ENCODE results near the gene TBCD.

TBCD gene

GRCh38 chr17:82894389-82894788 lies 142.5 kb downstream of the TBCD start:
- Histone ChIP-seq H3K9ac (ENCODE audit: low read depth, low read length) (no peak overlapping the region), H3K36me3 (ENCODE audit: control insufficient read depth, insufficient read depth, low read length) (peaks cover 50% of the 10 kb centered on the region), H3K27ac (ENCODE audit: low read depth, low read length) (no peak overlapping the region), H3K4me1 (ENCODE audit: control insufficient read depth, insufficient read depth, low read length) (peaks cover 5% of the 10 kb centered on the region; the same call in 1 of the 2 replicates), H3K27me3 (ENCODE audit: control insufficient read depth, insufficient read depth, low read length) (no peaks in the 10 kb centered on the region), H3K4me3 (ENCODE audit: low read depth, low read length) (no peak overlapping the region), H3K9me3 (ENCODE audit: control insufficient read depth, insufficient read depth, low read length) (no peaks in the 10 kb centered on the region)

GRCh38 chr17:82895087-82895486 lies 143.2 kb downstream of the TBCD start:
- H3K4me1 ChIP-seq (ENCODE audit: control insufficient read depth, insufficient read depth, low read length): no peaks in the 10 kb centered on the region
- peaks cover 44% of the 10 kb centered on the region for H3K36me3 ChIP-seq (ENCODE audit: control insufficient read depth, insufficient read depth, low read length)
- no peak overlapping the region for H3K27ac ChIP-seq (ENCODE audit: low read depth, low read length)
- no peak overlapping the region for H3K4me3 ChIP-seq (ENCODE audit: low read depth, low read length)
- no peaks in the 10 kb centered on the region for H3K27me3 ChIP-seq (ENCODE audit: control insufficient read depth, insufficient read depth, low read length)
- H3K9ac ChIP-seq (ENCODE audit: low read depth, low read length): no peak overlapping the region
- H3K9me3 ChIP-seq (ENCODE audit: control insufficient read depth, insufficient read depth, low read length): no peaks in the 10 kb centered on the region

- no peaks in the 10 kb centered on the region for H3K9me3 ChIP-seq (ENCODE audit: control insufficient read depth, insufficient read depth, low read length)
- no peak overlapping the region for H3K27ac ChIP-seq (ENCODE audit: low read depth, low read length)
- no peak overlapping the region for H3K9ac ChIP-seq (ENCODE audit: low read depth, low read length)
- H3K36me3 ChIP-seq (ENCODE audit: control insufficient read depth, insufficient read depth, low read length): peaks cover 43% of the 10 kb centered on the region
- no peaks in the 10 kb centered on the region for H3K27me3 ChIP-seq (ENCODE audit: control insufficient read depth, insufficient read depth, low read length)
- no peak overlapping the region for H3K4me3 ChIP-seq (ENCODE audit: low read depth, low read length)
- no peaks in the 10 kb centered on the region for H3K4me1 ChIP-seq (ENCODE audit: control insufficient read depth, insufficient read depth, low read length)
Observed at GRCh38 chr17:82896071-82897000, 144.5 kb downstream of the TBCD start.

- no peak overlapping the region for H3K27ac ChIP-seq (ENCODE audit: low read depth, low read length)
- peaks cover 48% of the 10 kb centered on the region for H3K36me3 ChIP-seq (ENCODE audit: control insufficient read depth, insufficient read depth, low read length)
- H3K4me3 ChIP-seq (ENCODE audit: low read depth, low read length): no peak overlapping the region
- H3K27me3 ChIP-seq (ENCODE audit: control insufficient read depth, insufficient read depth, low read length): no peaks in the 10 kb centered on the region
- no peak overlapping the region for H3K9ac ChIP-seq (ENCODE audit: low read depth, low read length)
- no peaks in the 10 kb centered on the region for H3K9me3 ChIP-seq (ENCODE audit: control insufficient read depth, insufficient read depth, low read length)
- no peaks in the 10 kb centered on the region for H3K4me1 ChIP-seq (ENCODE audit: control insufficient read depth, insufficient read depth, low read length)
Observed at GRCh38 chr17:82897514-82898249, 145.8 kb downstream of the TBCD start.

GRCh38 chr17:82898976-82899514 lies 147.2 kb downstream of the TBCD start:
- Histone ChIP-seq H3K36me3 (ENCODE audit: control insufficient read depth, insufficient read depth, low read length) (peaks cover 48% of the 10 kb centered on the region), H3K27me3 (ENCODE audit: control insufficient read depth, insufficient read depth, low read length) (no peaks in the 10 kb centered on the region), H3K27ac (ENCODE audit: low read depth, low read length) (no peak overlapping the region), H3K9ac (ENCODE audit: low read depth, low read length) (no peak overlapping the region), H3K4me3 (ENCODE audit: low read depth, low read length) (no peak overlapping the region), H3K9me3 (ENCODE audit: control insufficient read depth, insufficient read depth, low read length) (no peaks in the 10 kb centered on the region), H3K4me1 (ENCODE audit: control insufficient read depth, insufficient read depth, low read length) (no peaks in the 10 kb centered on the region)

GRCh38 chr17:82899941-82900340 lies 148.1 kb downstream of the TBCD start:
- Histone ChIP-seq H3K9ac (ENCODE audit: low read depth, low read length) (no peak overlapping the region), H3K36me3 (ENCODE audit: control insufficient read depth, insufficient read depth, low read length) (peaks cover 45% of the 10 kb centered on the region), H3K4me1 (ENCODE audit: control insufficient read depth, insufficient read depth, low read length) (no peaks in the 10 kb centered on the region), H3K27me3 (ENCODE audit: control insufficient read depth, insufficient read depth, low read length) (no peaks in the 10 kb centered on the region), H3K27ac (ENCODE audit: low read depth, low read length) (no peak overlapping the region), H3K4me3 (ENCODE audit: low read depth, low read length) (no peak overlapping the region), H3K9me3 (ENCODE audit: control insufficient read depth, insufficient read depth, low read length) (no peaks in the 10 kb centered on the region)

- Histone ChIP-seq H3K27ac (ENCODE audit: low read depth, low read length) (no peak overlapping the region), H3K9ac (ENCODE audit: low read depth, low read length) (no peak overlapping the region), H3K36me3 (ENCODE audit: control insufficient read depth, insufficient read depth, low read length) (peaks cover 40% of the 10 kb centered on the region)
Observed at GRCh38 chr17:82900741-82901140, 148.9 kb downstream of the TBCD start.

GRCh38 chr17:82901356-82901755 lies 149.5 kb downstream of the TBCD start:
- Histone ChIP-seq H3K27me3 (ENCODE audit: control insufficient read depth, insufficient read depth, low read length) (no peaks in the 10 kb centered on the region), H3K4me1 (ENCODE audit: control insufficient read depth, insufficient read depth, low read length) (no peaks in the 10 kb centered on the region), H3K4me3 (ENCODE audit: low read depth, low read length) (no peak overlapping the region), H3K9ac (ENCODE audit: low read depth, low read length) (no peak overlapping the region), H3K27ac (ENCODE audit: low read depth, low read length) (no peak overlapping the region), H3K9me3 (ENCODE audit: control insufficient read depth, insufficient read depth, low read length) (no peaks in the 10 kb centered on the region), H3K36me3 (ENCODE audit: control insufficient read depth, insufficient read depth, low read length) (peaks cover 41% of the 10 kb centered on the region)

More at GRCh38 chr17:82900741-82901140, 148.9 kb downstream of the TBCD start:
- Histone ChIP-seq H3K9me3 (ENCODE audit: control insufficient read depth, insufficient read depth, low read length) (no peaks in the 10 kb centered on the region), H3K27me3 (ENCODE audit: control insufficient read depth, insufficient read depth, low read length) (no peaks in the 10 kb centered on the region), H3K4me3 (ENCODE audit: low read depth, low read length) (no peak overlapping the region), H3K4me1 (ENCODE audit: control insufficient read depth, insufficient read depth, low read length) (no peaks in the 10 kb centered on the region)

- Histone ChIP-seq H3K9me3 (ENCODE audit: control insufficient read depth, insufficient read depth, low read length) (no peaks in the 10 kb centered on the region), H3K27me3 (ENCODE audit: control insufficient read depth, insufficient read depth, low read length) (no peaks in the 10 kb centered on the region), H3K27ac (ENCODE audit: low read depth, low read length) (no peak overlapping the region), H3K4me3 (ENCODE audit: low read depth, low read length) (no peak overlapping the region), H3K9ac (ENCODE audit: low read depth, low read length) (no peak overlapping the region), H3K36me3 (ENCODE audit: control insufficient read depth, insufficient read depth, low read length) (peaks cover 46% of the 10 kb centered on the region), H3K4me1 (ENCODE audit: control insufficient read depth, insufficient read depth, low read length) (no peaks in the 10 kb centered on the region)
Observed at GRCh38 chr17:82901856-82902255, 150.0 kb downstream of the TBCD start.

- no peak overlapping the region for H3K27ac ChIP-seq (ENCODE audit: low read depth, low read length)
- H3K27me3 ChIP-seq (ENCODE audit: control insufficient read depth, insufficient read depth, low read length): no peaks in the 10 kb centered on the region
- no peak overlapping the region for H3K4me3 ChIP-seq (ENCODE audit: low read depth, low read length)
- H3K4me1 ChIP-seq (ENCODE audit: control insufficient read depth, insufficient read depth, low read length): no peaks in the 10 kb centered on the region
- H3K9ac ChIP-seq (ENCODE audit: low read depth, low read length): no peak overlapping the region
- H3K9me3 ChIP-seq (ENCODE audit: control insufficient read depth, insufficient read depth, low read length): no peaks in the 10 kb centered on the region
- peaks cover 55% of the 10 kb centered on the region for H3K36me3 ChIP-seq (ENCODE audit: control insufficient read depth, insufficient read depth, low read length)
Observed at GRCh38 chr17:82902972-82903874, 151.4 kb downstream of the TBCD start.
